Erythroblast (primary cell): ENCODE data around the gene LIMCH1.

ENCODE experiments used
- GATA1 ChIP-seq: IDR thresholded peaks from 2 replicates; pipeline ENCODE4 v1.6.1; 2011; ENCODE audit warnings: low read depth, mild to moderate bottlenecking, control low read depth, low read length, moderate library complexity
- POLR2A ChIP-seq: IDR thresholded peaks from 2 replicates; pipeline ENCODE4 v1.6.1; 2011; ENCODE audit warnings: mild to moderate bottlenecking, low read length

- TF ChIP-seq POLR2A (no peak), GATA1 (no peak)
These were observed 72.5 kb downstream of the LIMCH1 start for GRCh38 chr4:41610474-41610873.
